Naive B cell (primary cell): Measurements from ENCODE around the gene PCDHA10. TPM values are rescaled to one million over a fixed set of nuclear protein-coding genes. Genes with fewer than 3 reads are reported as not detected.
"Not testable (repeated sequence)": the region's sequence is repeated elsewhere in the genome, so short reads cannot be mapped to it uniquely, and the experiment has no call there.

Experiments used
- ATAC-seq, 2 donors: fragments of 150-1000 bp; cut with Tn5 transposase; 2 replicates each; pipeline ENCODE4 v1.10.0; 2021; ENCODE audit warnings: low read depth in 2 of 2, mild to moderate bottlenecking in 2 of 2, moderate library complexity in 2 of 2
- DNase-seq: peaks from one replicate; pipeline ENCODE4 v3.0.0; 2022
- H3K27ac Mint-ChIP-seq, 6 donors: one replicate each; pipeline ENCODE4 v1.8.0; 2020 to 2022; ENCODE audit warnings: mild to moderate bottlenecking in 6 of 6, mixed read lengths in 6 of 6, moderate library complexity in 5 of 6, inconsistent platforms in 2 of 6
- H3K27me3 Mint-ChIP-seq, 3 donors: one replicate each; pipeline ENCODE4 v1.8.0; 2021 to 2022; ENCODE audit warnings: mixed read lengths in 3 of 3, mild to moderate bottlenecking in 1 of 3
- H3K36me3 Mint-ChIP-seq, 2 donors: one replicate each; pipeline ENCODE4 v1.8.0; 2020 to 2022; ENCODE audit warnings: mixed read lengths in 2 of 2, inconsistent platforms in 1 of 2, mild to moderate bottlenecking in 1 of 2
- H3K4me1 Mint-ChIP-seq, 3 donors: one replicate each; pipeline ENCODE4 v1.8.0; 2020 to 2022; ENCODE audit warnings: mixed read lengths in 3 of 3, inconsistent platforms in 1 of 3, mild to moderate bottlenecking in 1 of 3, moderate library complexity in 1 of 3
- H3K4me3 Mint-ChIP-seq, 8 donors: one replicate each; pipeline ENCODE4 v1.8.0; 2020 to 2022; ENCODE audit warnings: mild to moderate bottlenecking in 8 of 8, mixed read lengths in 8 of 8, moderate library complexity in 8 of 8, inconsistent platforms in 2 of 8
- H3K9me3 Mint-ChIP-seq, 7 donors: one replicate each; pipeline ENCODE4 v1.8.0; 2020 to 2022; ENCODE audit warnings: mixed read lengths in 7 of 7, mild to moderate bottlenecking in 5 of 7, inconsistent platforms in 2 of 7, moderate library complexity in 1 of 7
- polyA plus RNA-seq, 6 donors: library from polyadenylated mRNA; unstranded; fragments of 300-500 nt; fragmentation: Illumina TruSeq; gene quantifications; one replicate each; pipeline ENCODE4 v1.2.3, GENCODE V29; 2021; ENCODE audit warnings: low read depth in 6 of 6

PCDHA10 gene
- polyA plus RNA-seq, 6 donors from 2014 or later = not detected

GRCh38 chr5:140829511-140830501 lies 25.9 kb upstream of the PCDHA10 start:
- not testable (repeated sequence) for ATAC-seq, H3K4me1 Mint-ChIP-seq, H3K4me3 Mint-ChIP-seq, DNase-seq, H3K27ac Mint-ChIP-seq
- Mint-ChIP-seq H3K36me3 (peaks cover 0 to 24% of the 10 kb centered on the region in 2 donors), H3K9me3 (peaks cover 6 to 72% (median 37%) of the 10 kb centered on the region in 7 donors), H3K27me3 (peaks cover 32 to 45% (median 42%) of the 10 kb centered on the region in 3 donors)

- H3K27me3 Mint-ChIP-seq = peaks cover 17 to 25% (median 21%) of the 10 kb centered on the region in 3 donors
- ATAC-seq (no peak), DNase-seq (no peak)
- peaks cover 0 to 20% of the 10 kb centered on the region in 2 donors for H3K36me3 Mint-ChIP-seq
- no peaks in the 10 kb centered on the region for H3K4me1 Mint-ChIP-seq
- H3K27ac Mint-ChIP-seq = peak within 1 kb of the TSS in 1 of 6 donors; percentile 28
- H3K4me3 Mint-ChIP-seq = peak within 1 kb of the TSS in 2 of 8 donors; percentile 5 to 6
- peaks cover 7 to 40% (median 26%) of the 10 kb centered on the region in 7 donors for H3K9me3 Mint-ChIP-seq
These were observed 21.7 kb upstream of the PCDHA10 start, which contains the start of gene PCDHA7 for GRCh38 chr5:140833993-140834392. Gene PCDHA7 (plus strand): TSS chr5:140834269. CDS start chr5:140834384, 115 bp downstream.

GRCh38 chr5:140834439-140835008 lies 21.2 kb upstream of the PCDHA10 start:
- Mint-ChIP-seq H3K27me3 (peaks cover 18 to 22% (median 21%) of the 10 kb centered on the region in 3 donors), H3K36me3 (peaks cover 0 to 20% of the 10 kb centered on the region in 2 donors)

DNA sequence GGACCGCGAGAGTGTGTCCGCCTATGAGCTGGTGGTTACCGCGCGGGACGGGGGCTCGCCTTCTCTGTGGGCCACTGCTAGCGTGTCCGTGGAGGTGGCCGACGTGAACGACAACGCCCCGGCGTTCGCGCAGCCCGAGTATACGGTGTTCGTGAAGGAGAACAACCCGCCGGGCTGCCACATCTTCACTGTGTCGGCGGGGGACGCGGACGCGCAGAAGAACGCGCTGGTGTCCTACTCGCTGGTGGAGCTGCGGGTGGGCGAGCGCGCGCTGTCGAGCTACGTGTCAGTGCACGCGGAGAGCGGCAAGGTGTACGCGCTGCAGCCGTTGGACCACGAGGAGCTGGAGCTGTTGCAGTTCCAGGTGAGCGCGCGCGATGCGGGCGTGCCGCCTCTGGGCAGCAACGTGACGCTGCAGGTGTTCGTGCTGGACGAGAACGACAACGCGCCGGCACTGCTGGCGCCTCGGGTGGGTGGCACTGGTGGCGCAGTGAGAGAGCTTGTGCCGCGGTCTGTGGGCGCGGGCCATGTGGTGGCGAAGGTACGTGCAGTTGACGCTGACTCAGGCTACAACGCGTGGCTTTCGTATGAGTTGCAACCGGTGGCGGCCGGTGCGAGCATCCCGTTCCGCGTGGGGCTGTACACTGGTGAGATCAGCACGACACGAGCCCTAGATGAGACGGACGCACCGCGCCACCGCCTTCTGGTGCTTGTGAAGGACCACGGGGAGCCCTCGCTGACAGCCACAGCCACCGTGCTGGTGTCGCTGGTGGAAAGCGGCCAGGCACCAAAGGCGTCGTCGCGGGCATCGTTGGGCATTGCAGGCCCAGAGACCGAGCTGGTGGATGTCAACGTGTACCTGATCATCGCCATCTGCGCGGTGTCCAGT lies 19.8 kb upstream of the PCDHA10 start:
- Mint-ChIP-seq H3K27me3 (peaks cover 27 to 31% (median 31%) of the 10 kb centered on the region in 3 donors), H3K9me3 (peaks cover 13 to 49% (median 27%) of the 10 kb centered on the region in 7 donors), H3K36me3 (peaks cover 0 to 28% of the 10 kb centered on the region in 2 donors), H3K4me1 (no peaks in the 10 kb centered on the region), H3K27ac (no peak overlapping the region), H3K4me3 (no peak overlapping the region)
- no peak for DNase-seq
- no peak for ATAC-seq

More at GRCh38 chr5:140834439-140835008, 21.2 kb upstream of the PCDHA10 start:
- Mint-ChIP-seq H3K4me3 (peak overlapping the region in 1 of 8 donors; percentile 5), H3K9me3 (peaks cover 7 to 40% (median 24%) of the 10 kb centered on the region in 7 donors), H3K27ac (peak overlapping the region in 1 of 6 donors; percentile 28)
- H3K4me1 Mint-ChIP-seq, DNase-seq, ATAC-seq: not testable (repeated sequence)

GRCh38 chr5:140840978-140841962 lies 14.4 kb upstream of the PCDHA10 start, which contains the start of gene PCDHA8:
Gene PCDHA8 (plus strand): TSS chr5:140841187. CDS start chr5:140841322, 135 bp downstream.
- Mint-ChIP-seq H3K9me3 (peaks cover 5 to 36% (median 14%) of the 10 kb centered on the region in 7 donors), H3K27me3 (peaks cover 10 to 30% (median 17%) of the 10 kb centered on the region in 3 donors), H3K36me3 (peaks cover 0 to 15% of the 10 kb centered on the region in 2 donors), H3K4me3 (peak within 1 kb of the TSS in 2 of 8 donors; percentile 58 to 68), H3K27ac (peak within 1 kb of the TSS in 1 of 6 donors; percentile 94), H3K4me1 (no peaks in the 10 kb centered on the region)
- DNase-seq = no peak
- no peak for ATAC-seq

DNA sequence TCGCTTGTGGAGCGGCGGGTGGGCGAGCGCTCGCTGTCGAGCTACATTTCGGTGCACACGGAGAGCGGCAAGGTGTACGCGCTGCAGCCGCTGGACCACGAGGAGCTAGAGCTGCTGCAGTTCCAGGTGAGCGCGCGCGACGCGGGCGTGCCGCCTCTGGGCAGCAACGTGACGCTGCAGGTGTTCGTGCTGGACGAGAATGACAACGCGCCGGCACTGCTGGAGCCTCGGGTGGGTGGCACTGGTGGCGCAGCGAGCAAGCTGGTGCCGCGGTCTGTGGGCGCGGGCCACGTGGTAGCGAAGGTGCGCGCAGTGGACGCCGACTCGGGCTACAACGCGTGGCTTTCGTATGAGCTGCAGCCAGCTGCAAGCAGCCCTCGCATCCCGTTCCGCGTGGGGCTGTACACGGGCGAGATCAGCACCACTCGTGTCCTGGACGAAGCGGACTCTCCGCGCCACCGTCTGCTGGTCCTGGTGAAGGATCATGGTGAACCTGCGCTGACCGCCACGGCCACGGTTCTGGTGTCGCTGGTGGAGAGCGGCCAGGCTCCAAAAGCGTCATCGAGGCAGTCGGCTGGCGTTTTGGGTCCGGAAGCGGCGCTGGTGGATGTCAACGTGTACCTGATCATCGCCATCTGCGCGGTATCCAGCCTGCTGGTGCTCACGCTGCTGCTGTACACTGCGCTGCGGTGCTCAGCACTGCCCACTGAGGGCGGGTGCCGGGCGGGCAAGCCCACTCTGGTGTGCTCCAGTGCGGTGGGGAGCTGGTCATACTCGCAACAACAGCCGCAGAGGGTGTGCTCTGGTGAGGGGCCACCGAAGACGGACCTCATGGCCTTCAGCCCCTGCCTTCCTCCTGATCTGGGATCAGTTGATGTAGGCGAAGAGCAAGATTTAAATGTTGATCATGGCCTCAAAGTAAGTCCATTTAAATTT lies 12.6 kb upstream of the PCDHA10 start:
- Mint-ChIP-seq H3K36me3 (peaks cover 0 to 15% of the 10 kb centered on the region in 2 donors), H3K27ac (no peak overlapping the region), H3K27me3 (peaks cover 16 to 39% (median 29%) of the 10 kb centered on the region in 3 donors), H3K9me3 (peaks cover 6 to 36% (median 16%) of the 10 kb centered on the region in 7 donors), H3K4me3 (no peak overlapping the region), H3K4me1 (no peaks in the 10 kb centered on the region)
- no peak for DNase-seq
- ATAC-seq = no peak

DNA sequence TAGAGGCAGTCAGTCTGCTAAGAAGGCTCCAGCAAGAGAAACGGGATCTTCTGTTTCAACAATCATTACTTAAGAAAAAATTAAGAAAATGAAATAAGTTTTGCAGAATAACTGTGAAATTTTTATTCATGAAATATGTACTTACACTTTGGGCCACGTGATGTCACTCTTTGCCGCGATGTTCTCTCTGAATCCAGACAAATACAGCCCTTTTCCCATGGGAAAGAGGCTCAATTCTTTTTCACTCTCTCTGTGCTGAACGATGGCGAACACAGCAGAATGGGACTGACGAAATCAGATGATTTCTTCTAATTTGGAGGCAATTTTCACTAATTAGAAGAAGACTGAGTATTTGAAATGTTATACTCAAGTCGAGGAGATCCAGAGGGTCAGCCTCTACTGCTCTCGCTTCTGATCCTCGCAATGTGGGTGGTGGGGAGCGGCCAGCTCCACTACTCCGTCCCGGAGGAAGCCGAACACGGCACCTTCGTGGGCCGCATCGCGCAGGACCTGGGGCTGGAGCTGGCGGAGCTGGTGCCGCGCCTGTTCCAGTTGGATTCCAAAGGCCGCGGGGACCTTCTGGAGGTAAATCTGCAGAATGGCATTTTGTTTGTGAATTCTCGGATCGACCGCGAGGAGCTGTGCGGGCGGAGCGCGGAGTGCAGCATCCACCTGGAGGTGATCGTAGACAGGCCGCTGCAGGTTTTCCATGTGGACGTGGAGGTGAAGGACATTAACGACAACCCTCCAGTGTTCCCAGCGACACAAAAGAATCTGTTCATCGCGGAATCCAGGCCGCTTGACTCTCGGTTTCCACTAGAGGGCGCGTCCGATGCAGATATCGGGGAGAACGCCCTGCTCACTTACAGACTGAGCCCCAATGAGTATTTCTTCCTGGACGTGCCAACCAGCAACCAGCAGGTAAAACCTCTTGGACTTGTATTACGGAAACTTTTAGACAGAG lies 7.3 kb upstream of the PCDHA10 start, which contains the start of gene PCDHA9:
Gene PCDHA9 (plus strand): TSS at position 244 of the 964 bp plus-strand sequence. CDS start 114 bp downstream, at position 358.
- ATAC-seq, DNase-seq, H3K27ac Mint-ChIP-seq, H3K4me1 Mint-ChIP-seq, H3K4me3 Mint-ChIP-seq, H3K36me3 Mint-ChIP-seq: not testable (repeated sequence)
- H3K9me3 Mint-ChIP-seq = peaks cover 0 to 16% (median 5%) of the 10 kb centered on the region in 7 donors
- peaks cover 12 to 25% (median 20%) of the 10 kb centered on the region in 3 donors for H3K27me3 Mint-ChIP-seq

- Mint-ChIP-seq H3K9me3 (peaks cover 0 to 16% (median 0%) of the 10 kb centered on the region in 7 donors), H3K27ac (peak overlapping the region in 1 of 6 donors; percentile 24), H3K4me3 (peak overlapping the region in 1 of 8 donors; percentile 35), H3K27me3 (peaks cover 14 to 26% (median 20%) of the 10 kb centered on the region in 3 donors)
- not testable (repeated sequence) for H3K36me3 Mint-ChIP-seq, H3K4me1 Mint-ChIP-seq, DNase-seq, ATAC-seq
These were observed 5.7 kb upstream of the PCDHA10 start for GRCh38 chr5:140849831-140850634.

- ATAC-seq = no peak
- no peak for DNase-seq
- Mint-ChIP-seq H3K27ac (no peak overlapping the region), H3K9me3 (peaks cover 0 to 38% (median 11%) of the 10 kb centered on the region in 7 donors), H3K4me1 (no peaks in the 10 kb centered on the region), H3K27me3 (peaks cover 17 to 26% (median 26%) of the 10 kb centered on the region in 3 donors), H3K4me3 (peak overlapping the region in 1 of 8 donors; percentile 35), H3K36me3 (peaks cover 5 to 9% of the 10 kb centered on the region in 2 donors)
These were observed 1.7 kb downstream of the PCDHA10 start for GRCh38 chr5:140857177-140857986.
